ENCODE data around the gene LTB.

LTB gene

GRCh38 chr6:31530659-31531058 lies 51.6 kb downstream of the LTB start:
- Histone ChIP-seq H3K36me3 (ENCODE audit: control insufficient read depth in 2 of 2, insufficient read depth in 2 of 2, low read length in 2 of 2) (peaks cover 55 to 56% of the 10 kb centered on the region in 2 donors), H3K4me1 (ENCODE audit: control insufficient read depth in 2 of 2, insufficient read depth in 2 of 2, low read length in 2 of 2) (no peaks in the 10 kb centered on the region), H3K4me3 (ENCODE audit: low read length in 2 of 2) (no peak overlapping the region), H3K27me3 (ENCODE audit: control insufficient read depth in 2 of 2, insufficient read depth in 2 of 2, low read length in 2 of 2) (no peaks in the 10 kb centered on the region), H3K9ac (ENCODE audit: low read depth in 1 of 2, low read length in 2 of 2) (no peak overlapping the region), H3K9me3 (ENCODE audit: control insufficient read depth in 2 of 2, low read length in 2 of 2) (no peaks in the 10 kb centered on the region), H3K27ac (ENCODE audit: low read depth in 2 of 2, low read length in 2 of 2) (no peak overlapping the region)

Data from mucosa of rectum (tissue), 2 donors.